Gastrocnemius medialis (tissue), 4 donors: ENCODE results near the gene KAZN.

ENCODE experiments used
- CTCF ChIP-seq, 5 experiments: fragments of 450-650 bp in 3 of 5; fragments of 200-600 bp in 2 of 5; sonication (generic) in 2 of 5; IDR thresholded peaks in 4 of 5; conservative IDR thresholded peaks in 1 of 5; 1 replicate in 4 of 5; 2 replicates in 1 of 5; pipeline ENCODE4 v1.5.1; 2016 to 2019; ENCODE audit warnings: antibody characterized with exemption in 5 of 5, mild to moderate bottlenecking in 3 of 5, moderate library complexity in 3 of 5
- POLR2A ChIP-seq, 2 donors: fragments of 450-650 bp; IDR thresholded peaks; one replicate each; pipeline ENCODE4 v1.6.1; 2017; ENCODE audit warnings: antibody characterized with exemption in 2 of 2, mild to moderate bottlenecking in 2 of 2, moderate library complexity in 2 of 2

GRCh38 chr1:14724246-14724645 is 125.8 kb downstream of the KAZN start:
- TF ChIP-seq CTCF (IDR thresholded peaks at IDR 0.05 in 4 of 5, conservative IDR thresholded peaks at IDR 0.05 in 1 of 5) (no peak), POLR2A (IDR thresholded peaks at IDR 0.05) (no peak)
